ENCODE results near the gene CD247. TPM values are rescaled to one million over a fixed set of nuclear protein-coding genes. Genes with fewer than 3 reads are reported as not detected.

Gene CD247
- total and polyA plus RNA-seq, 9 of the 15 experiments (the other 6 are each of a cell fraction or from before 2014, with no cell fraction given) = 0.08 to 0.42 (median 0.28) TPM; not detected in 5

GRCh38 chr1:167564612-167565270 lies 46.4 kb upstream of the CD247 start (continued):
- TF ChIP-seq MGA (IDR thresholded peaks at IDR 0.05) (peak; percentile 49), JUND (IDR thresholded peaks at IDR 0.05; ENCODE audit: borderline replicate concordance, low read depth, low read length) (peak; percentile 59; the same call in 1 of the 2 replicates), JUND (tag; IDR thresholded peaks at IDR 0.05; ENCODE audit: borderline replicate concordance, low read depth, low read length) (no peak), MLLT1 (IDR thresholded peaks at IDR 0.05) (0 out of 4 replicates have a peak, but pooled peaks of 1 of the 2 experiments have one; percentile 13), ZEB2 (IDR thresholded peaks at IDR 0.05) (peak; percentile 19; the same call in 1 of the 2 replicates), RNF2 (IDR thresholded peaks at IDR 0.05) (peak; percentile 40; the same call in 1 of the 2 replicates), NR2C1 (IDR thresholded peaks at IDR 0.05) (no peak), NR2C1 (tag; IDR thresholded peaks at IDR 0.05) (0 out of 2 replicates have a peak, but pooled peaks have one; percentile 17), NR4A1 (CRISPR knock-in tag; IDR thresholded peaks at IDR 0.05) (no peak), NR4A1 (tag; IDR thresholded peaks at IDR 0.05) (peak; percentile 29; the same call in 1 of the 2 replicates), EP400 (IDR thresholded peaks at IDR 0.05) (peak; percentile 75)
